GM18907 (cell line): ENCODE measurements around the gene PIK3R1.
A peak's percentile ranks its signal among the peaks of the same experiment; 100 is the strongest.

Experiments used
- ATAC-seq: cut with Tn5 transposase; IDR thresholded peaks from one replicate; pipeline ENCODE4 v1.9.1; 2021; ENCODE audit warnings: mild to moderate bottlenecking, moderate library complexity; ENCODE audit not compliant: unreplicated experiment

PIK3R1 gene

DNA sequence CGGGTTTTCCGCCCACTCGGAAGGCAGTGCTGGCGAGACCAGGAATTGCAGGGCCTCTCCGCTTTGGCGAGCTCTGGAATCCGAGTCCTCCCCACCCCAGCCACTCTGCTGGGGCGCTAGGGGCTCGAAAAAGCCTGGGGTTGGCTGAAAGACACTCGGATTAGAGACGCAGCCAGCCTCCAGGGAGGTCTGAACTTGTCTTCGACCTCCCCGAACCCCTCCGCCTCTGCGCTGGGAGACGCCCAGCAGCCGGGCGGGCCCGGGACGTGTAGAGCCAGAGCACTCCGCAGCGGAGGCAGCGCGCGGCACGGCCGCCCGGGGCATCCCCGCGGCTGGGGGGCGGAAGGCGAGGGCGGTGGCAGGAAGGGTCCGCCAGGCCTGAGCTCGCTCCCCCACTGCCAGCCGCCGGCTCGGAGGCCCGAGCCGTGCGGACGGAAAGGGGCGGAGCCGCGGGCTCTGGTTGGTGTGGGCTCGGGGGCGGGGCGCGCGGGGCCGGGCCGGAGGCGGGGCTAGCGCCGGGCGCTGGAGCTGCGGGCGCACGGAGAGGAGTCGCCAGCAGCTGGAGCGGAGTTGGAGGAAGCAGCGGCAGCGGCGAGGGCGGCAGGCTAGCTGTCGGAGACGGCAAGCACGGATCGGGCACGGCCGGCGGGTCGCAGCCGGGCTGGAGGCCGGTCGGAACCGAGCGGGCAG lies at the start of gene PIK3R1:
PIK3R1 (plus strand) TSS at position 549 of the 690 bp plus-strand sequence. CDS start 10,920 bp downstream, outside the sequence.
- ATAC-seq: peak; percentile 84

DNA sequence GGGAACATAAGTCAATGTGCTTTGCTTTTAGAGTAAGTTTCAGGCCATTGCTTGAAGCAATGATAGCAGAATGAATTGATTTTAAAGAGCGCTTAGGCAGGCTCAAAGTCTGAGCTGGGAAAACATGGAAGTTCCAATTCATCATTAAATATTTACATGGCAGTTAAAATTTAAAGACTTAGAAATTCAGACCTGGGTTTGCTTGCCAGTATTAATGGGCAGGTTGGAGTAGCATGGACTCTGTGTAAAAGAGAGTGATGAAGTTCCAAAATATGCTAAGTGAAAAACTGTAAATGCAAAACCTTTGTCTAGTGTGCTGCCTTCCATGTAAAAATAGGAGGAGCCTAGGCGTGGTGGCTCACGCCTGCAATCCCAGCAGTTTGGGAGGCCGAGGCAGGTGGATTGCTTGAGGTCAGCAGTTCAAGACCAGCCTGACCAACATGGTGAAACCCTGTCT lies 48.3 kb upstream of the PIK3R1 start:
- no peak for ATAC-seq

DNA sequence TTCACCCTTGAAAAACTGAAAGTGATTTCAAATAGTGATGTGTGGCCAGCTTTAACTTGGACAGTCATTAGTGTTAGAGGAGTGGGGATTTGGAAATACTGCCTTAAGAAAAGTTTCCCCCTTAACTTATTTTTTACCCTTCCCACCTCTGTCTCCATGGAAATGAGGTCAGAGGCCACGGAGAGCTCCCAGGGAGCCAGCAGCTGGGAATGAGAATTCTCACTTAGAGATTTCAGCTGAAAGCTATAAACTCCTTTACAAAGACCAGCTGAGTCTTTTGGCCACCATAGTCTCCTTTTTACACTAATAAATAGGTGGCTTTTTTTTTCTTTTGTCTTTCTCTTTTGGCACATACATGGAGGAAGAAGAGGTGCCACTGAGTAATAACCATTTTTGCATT lies 45.7 kb upstream of the PIK3R1 start:
- ATAC-seq: no peak

DNA sequence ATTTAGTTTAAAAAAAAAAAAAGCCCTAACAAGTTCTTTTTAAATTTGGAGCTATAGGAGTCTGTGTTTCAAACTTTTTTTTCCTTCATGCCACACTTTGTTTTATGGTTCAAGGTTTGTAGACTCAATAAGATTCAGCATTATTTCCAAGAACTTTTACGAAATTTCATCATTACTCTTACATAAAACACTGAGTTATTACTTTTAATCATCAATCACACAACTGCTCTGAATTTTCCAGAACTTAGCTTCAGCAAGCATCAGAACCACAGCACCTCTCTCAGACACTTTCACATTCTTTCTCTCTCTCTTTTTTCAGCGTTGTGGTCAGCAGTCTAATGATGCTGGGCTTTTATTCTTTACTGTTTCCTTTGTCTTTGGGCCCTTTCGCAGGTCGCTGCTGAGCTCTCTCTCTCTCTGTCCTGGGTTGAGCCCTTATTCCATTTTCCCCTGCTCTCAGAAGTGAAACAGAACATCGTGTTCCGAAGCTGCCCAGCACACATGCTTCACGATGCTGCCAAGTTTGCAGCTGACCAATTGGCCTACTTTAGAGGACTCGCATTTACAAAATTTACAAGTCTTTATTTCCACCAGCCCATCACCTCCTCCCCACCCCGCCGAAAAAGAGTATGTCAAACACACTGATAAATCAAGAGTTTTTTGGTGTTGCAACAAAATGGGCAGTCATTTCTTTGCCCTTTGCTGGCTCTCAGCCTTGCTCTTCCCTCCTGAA lies 44.6 kb upstream of the PIK3R1 start:
- ATAC-seq: no peak

DNA sequence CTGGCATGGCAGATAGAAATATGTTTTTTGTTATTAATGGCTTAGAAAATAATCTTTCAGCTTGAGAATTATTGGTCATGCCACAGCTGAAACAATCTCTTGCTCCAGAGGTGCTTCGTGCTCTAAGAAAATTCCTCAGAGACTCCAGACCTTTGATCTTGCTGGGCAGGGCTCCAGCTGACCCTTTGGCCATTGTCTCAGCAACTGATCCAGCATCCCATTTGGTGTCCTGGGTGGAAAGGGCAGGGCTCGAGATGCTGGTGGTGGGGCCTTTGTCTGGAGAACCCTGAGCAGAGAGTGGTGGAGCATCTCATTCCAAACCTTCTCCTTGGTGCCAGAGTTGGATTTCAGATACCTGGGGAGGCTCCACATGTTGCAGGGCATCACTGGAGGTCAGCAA lies 43.2 kb upstream of the PIK3R1 start:
- ATAC-seq: no peak

DNA sequence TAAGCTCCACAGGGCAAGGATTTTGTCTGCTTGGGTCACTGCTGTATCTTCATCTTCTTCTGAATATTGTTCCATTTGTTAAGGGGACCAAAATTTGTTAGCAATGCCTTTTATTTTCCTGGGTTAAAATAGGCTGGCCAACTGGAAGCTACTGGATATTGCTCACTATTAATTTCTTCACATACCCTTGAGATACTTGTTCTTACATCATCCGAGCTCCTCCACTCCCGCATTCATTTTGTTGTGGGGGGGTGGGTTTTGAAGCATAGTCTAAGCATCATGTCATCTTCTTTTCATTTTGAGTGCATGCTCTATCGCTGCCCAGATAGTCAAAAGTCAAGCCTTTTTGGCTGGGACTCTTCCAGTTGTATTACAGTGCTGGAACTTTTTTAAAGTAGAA lies 42.5 kb upstream of the PIK3R1 start:
- ATAC-seq: no peak

DNA sequence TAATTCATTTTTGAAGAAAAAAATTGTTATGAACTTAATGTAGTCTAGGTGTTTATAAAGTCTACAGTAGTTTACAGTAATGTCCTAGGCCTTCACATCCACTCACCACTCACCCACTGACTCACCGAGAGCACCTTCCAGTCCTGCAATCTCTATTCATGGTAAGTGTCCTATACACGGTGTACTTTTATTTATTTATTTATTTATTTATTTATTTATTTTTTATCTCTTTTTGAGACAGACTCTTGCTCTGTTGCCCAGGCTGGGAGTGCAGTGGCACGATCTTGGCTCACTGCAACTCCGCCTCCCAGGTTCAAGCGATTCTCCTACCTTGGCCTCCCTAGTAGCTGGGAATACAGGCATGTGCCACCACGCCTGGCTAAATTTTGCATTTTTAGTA lies 39.3 kb upstream of the PIK3R1 start:
- ATAC-seq: no peak

DNA sequence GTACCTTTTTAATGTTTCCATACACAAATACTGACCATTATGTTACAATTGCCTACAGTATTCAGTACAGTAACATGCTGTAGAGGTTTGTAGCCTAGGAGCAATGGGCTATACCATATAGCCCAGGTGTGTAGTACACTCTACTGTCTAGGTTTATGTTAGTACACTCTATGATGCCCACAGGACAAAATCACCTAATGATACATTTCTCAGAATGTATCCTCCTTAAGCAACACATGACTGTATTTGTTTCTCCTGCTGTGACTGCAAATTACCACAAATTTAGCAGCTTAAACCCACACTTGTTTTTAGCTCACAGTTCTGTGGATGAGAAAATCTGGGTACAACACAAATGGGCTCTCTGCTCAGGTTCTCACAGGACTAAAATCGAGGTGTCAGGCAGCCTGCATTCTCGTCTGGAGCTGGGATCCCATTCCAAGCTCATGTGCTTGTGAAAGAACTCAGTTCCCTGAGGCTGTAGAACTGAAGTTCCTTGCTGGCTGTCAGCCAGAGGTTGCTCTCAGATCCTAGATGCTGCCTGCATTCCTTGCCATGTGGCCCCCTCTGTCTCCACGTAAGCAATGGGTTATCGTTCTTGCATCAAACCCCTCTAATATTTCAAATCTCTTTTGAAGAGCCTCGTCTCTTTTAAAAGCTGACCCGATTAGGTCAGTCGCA lies 38.6 kb upstream of the PIK3R1 start:
- ATAC-seq: no peak

DNA sequence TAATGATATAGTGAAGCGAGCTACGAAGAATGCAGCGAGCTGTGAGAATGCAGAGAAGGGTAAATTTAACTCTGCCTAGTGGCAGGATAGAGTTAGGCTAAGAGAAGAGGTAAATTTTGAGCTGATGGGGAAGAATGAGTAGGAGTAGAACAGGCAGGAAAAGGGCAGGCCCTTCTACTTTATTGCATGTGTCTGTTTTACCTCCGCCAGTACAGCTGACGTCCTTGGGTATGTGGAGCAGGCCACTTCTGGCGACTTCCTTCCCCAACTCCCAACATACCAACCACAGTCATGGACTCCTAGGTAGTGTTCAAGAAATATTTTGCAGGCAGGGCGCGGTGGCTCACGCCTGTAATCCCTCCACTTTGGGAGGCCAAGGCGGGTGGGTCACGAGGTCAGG lies 37.9 kb upstream of the PIK3R1 start:
- no peak for ATAC-seq

DNA sequence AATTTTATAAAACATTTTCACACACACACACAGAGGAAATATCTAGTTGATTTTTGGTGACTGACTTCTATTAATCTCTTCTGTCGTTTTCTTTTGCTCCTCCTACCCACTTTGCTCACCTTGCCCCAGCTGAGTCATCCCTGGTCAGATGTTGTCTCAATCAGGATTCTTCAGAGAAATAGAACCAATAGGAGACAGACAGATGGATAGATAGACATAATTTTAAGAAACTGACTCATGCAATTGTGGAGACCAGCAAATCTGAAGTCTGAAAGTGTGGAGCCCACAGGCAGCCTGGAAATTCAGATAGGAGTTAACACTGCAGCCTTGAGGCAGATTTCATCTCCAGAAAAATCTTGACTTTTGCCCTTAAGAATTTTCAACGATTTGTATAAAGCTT lies 37.0 kb upstream of the PIK3R1 start:
- ATAC-seq: no peak

DNA sequence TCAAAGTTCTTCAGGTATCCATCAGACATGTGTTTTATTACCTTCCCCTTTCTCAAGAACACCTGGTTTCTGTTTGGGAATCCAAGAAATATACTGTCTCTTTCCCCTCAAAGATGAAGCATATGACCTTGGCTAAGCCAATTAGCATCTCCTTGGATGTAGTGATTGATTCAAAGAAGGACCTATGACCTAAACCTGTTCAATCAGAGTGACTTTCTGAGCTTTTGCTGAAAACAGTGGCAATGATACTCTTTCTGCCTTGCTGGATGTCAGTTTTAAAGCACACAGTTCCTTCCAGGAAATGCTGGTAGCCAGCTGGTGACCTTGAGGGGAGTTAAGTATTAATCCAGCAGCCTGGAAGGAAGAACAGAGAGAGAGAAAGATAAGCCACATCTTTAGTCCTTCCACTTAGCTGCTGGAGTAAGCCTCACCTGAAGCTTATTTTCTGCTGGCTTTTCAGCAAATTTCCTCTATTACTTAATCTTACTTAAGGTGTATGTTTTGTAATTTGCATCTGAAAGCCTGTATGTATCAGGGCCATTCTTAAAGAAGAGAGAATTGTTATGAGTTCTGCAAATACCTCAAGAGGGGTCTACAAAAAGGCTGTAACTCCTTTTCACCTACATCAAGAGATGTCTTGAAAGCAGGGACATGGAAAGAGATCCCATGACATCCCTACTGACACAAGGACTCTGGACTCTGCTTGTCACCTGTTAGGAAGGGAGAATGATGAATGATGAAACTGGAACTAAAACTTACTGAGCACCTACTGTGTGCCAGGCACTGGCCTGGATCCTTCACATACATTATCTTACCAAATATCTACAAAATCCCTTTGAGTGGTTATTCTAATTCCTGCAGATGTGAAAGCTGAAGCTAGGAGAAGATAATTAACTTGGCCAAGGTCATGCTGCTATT lies 35.2 kb upstream of the PIK3R1 start:
- peak; percentile 48 for ATAC-seq

DNA sequence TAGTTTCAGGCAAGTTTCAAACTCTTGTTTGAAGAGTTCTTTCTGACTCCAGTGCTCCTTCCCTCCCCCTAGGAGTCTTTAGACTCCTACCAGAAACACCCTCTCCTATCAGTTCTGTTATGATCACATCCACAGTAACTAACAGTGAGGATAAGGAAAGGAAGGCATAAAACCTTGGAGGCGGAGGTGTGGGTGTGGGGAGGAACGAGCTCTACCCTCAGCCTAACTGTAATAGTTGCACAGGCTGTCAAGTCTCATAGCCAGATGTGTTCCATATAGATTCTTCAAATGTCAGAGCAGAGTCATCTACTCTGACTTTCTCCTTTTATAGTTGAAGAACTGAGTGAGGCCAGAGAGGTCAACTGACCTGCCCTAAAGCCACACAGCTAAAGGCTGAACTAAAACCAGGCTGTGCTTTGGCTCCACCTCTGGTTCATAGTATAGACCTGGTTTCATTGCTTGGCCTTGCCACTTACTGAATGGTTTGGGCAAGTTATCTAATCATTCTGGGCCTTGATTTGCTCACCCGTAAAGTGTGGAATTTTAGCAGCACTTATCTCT lies 34.4 kb upstream of the PIK3R1 start:
- no peak for ATAC-seq

DNA sequence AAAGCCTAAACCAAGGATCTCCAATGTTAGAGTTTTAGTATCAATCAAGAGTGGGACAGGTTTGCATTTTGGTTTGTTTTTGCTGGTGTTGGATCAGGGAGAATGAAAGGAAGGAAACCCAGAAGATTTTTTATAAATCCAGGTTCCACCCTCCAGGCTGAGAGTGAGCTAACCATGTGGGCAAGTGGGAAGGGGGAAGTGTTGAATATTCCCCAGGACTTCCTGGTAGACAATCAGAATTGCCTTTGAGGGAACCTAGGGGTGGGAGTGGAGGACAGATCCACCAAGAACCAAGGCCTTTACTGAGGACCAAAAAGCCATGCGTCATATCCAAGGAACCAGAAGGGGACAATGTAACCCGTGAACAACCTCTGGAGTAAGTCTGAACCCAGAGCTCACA lies 33.5 kb upstream of the PIK3R1 start:
- no peak for ATAC-seq

DNA sequence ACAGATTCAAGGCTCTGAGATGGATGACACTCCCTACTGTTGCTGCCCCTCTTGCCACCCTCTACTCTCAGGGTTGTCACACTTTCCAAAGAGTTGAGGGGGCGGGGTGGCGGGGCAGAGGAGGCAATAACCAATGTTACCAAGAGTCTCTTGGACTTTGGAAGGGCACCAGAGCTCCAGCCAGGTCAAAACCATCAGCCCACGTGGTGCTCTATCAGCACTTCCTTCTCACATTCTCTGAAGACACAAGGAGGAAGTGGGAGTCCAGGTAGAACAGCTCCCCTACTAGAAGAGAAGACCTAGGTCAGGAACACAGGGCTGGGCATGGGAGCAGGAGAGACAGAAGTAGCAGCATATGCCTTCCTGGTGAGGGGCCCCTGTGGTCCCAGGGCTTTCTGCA lies 33.0 kb upstream of the PIK3R1 start:
- ATAC-seq: no peak

DNA sequence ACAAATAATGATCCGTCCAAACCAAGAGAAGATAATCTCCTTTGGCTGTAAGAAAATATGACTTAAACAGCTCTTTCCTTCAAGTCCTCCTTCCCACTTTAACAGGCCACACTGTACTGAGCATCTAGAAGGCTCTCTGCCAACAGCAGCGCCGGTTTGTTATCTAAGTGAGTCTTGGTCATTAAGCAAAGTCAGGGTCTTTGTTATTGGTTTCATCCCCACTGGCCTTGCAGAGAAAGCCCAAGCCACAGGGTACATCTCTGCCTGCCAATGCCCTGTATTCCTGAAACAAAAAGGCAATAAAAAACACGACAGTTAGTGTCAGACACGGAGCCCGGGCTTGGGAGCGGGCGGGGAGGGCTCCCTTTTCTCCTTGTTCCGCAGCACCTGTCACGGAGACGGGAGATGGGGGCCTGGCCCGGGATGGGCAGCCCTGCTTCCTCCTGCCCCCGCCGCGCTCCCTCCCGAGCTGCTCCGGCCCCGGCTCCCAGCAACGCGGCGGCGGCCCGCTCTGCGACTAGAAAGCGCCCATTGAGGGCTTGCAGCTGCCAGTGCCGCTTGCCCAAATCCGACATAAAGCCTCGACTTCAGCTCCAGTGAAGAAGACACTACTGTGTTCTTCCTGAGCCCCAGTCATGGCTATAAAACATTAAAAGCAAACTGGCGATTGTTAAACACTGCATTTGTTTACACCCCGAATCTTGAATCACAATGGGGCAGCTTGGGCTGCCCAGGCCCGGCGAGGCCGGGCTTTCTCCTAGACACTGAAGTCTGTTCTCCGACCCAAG lies 28.1 kb upstream of the PIK3R1 start:
- ATAC-seq: no peak

DNA sequence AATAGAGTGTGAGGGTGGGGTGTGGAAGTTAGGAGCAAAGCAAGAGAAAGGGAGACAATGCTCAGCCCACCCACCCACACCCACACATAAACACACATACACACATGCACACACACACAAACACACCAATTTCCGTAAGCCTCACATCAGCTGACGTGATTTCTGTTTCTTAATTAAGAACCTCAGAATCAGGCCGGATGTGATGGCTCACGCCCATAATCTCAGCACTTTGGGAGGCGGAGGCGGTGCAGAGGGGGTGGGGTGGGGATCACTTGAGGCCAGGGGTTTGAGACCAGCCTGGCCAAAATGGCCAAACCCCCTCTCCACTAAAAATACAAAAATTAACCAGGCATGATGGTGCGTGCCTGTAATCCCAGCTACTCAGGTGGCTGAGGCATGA lies 26.4 kb upstream of the PIK3R1 start:
- ATAC-seq: no peak

DNA sequence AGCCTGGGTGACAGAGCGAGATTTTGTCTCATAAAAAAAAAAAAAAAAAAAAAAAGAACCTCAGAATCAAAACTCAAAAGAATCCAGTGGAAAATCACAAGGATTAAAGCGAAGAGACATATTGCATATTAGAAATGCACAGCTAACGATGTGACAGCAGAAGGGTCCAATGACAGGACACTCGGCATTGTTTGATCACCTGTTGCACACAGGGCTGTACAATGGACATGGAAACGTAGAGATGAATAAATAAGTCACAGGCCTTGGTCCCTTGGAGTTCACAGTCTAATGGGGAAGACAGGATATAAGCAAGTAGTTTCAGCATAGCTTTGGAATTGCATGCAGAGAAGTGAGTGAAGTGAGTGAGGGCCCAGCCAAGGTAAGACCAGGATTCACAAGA lies 25.9 kb upstream of the PIK3R1 start:
- no peak for ATAC-seq

DNA sequence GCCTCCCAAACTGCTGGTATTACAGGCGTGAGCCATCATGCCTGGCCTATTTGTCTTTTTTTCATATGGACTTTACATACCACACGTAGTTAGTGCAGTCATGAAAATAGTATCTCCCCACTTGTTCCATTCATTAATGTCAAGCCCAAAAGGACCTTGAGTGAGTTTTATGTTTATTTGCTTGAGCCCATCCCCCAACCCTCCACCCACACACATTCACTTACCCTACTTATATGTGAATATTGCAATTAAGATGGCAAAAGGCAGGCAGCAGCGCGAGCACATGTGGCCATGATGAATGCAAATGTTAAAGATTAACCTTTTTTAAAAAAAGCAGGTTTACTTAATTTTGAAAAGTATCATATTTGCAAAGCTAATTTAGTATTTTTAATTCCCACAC lies 24.9 kb upstream of the PIK3R1 start:
- ATAC-seq: no peak

DNA sequence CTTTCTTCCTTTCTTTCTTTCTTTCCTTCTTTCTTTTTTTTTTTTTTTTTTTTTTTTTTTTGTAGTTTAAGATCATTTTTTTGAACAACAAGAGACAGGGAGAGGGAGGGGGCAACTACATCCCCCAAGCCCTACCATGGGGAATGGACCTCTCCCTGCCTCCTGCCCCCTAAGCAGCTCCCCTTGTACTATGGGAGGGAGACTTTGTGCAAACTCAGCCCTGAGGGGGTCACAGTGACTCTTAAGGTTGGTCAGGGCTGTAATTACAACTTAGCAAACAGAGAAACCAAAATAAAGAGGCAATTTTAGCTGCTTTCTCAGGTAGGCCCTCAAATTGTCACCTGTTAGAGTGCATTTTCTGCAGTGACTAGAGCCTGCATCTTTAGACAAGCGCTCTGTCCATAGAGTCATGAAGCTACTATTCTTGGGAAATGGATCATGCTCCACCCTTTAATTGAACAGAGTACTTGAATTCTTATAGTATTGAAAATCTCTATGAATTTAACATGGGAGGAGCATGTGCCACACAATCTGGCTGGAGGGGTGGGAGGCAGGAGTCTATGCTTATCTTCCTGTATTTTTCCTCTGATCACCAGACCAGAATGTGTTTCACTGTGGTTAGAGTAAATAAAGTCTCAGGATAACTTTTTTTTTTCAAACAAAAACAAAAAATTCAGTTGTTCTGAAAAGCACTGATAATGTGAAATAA lies 24.3 kb upstream of the PIK3R1 start:
- no peak for ATAC-seq
